Gastrocnemius medialis (tissue), 4 donors: ENCODE results near the gene GASK1A. TPM values are rescaled to one million over a fixed set of nuclear protein-coding genes. Genes with fewer than 3 reads are reported as not detected.

Experiments used
- ATAC-seq, 2 donors: fragments of 150-250 bp; one replicate each; pipeline ENCODE4 v1.9.1; 2016
- DNase-seq, 2 donors: peaks; one replicate each; pipeline ENCODE4 v3.0.0-alpha.2; 2019
- H3K27ac ChIP-seq, 4 donors: fragments of 200-600 bp; sonication (generic); 1 replicate in 1 of 4; 2 replicates in 3 of 4; pipeline ENCODE4 v1.5.1; 2016 to 2018; ENCODE audit warnings: mild to moderate bottlenecking in 2 of 4, moderate library complexity in 1 of 4
- H3K27me3 ChIP-seq, 3 donors: fragments of 200-600 bp; sonication (generic) in 2 of 3; 1 replicate in 1 of 3; 2 replicates in 2 of 3; pipeline versions ENCODE4 v1.5.1 to v1.6.0; 2016 to 2019; ENCODE audit warnings: mild to moderate bottlenecking in 1 of 3, moderate library complexity in 1 of 3
- H3K36me3 ChIP-seq, 2 donors: fragments of 200-600 bp; sonication (generic) in 1 of 2; one replicate each; pipeline ENCODE4 v1.5.1; 2017 to 2018
- H3K4me1 ChIP-seq, 2 donors: fragments of 200-600 bp; sonication (generic) in 1 of 2; one replicate each; pipeline ENCODE4 v1.5.1; 2016 to 2017; ENCODE audit warnings: mild to moderate bottlenecking in 2 of 2
- H3K4me3 ChIP-seq, 4 donors: fragments of 200-600 bp; sonication (generic) in 3 of 4; 1 replicate in 1 of 4; 2 replicates in 3 of 4; pipeline ENCODE4 v1.5.1; 2016 to 2019; ENCODE audit warnings: mild to moderate bottlenecking in 2 of 4
- H3K9me3 ChIP-seq, 3 donors: fragments of 200-600 bp; sonication (generic) in 2 of 3; 1 replicate in 1 of 3; 2 replicates in 2 of 3; pipeline ENCODE4 v1.5.1; 2016 to 2019
- POLR2A ChIP-seq, 2 donors: fragments of 450-650 bp; IDR thresholded peaks; one replicate each; pipeline ENCODE4 v1.6.1; 2017; ENCODE audit warnings: antibody characterized with exemption in 2 of 2, mild to moderate bottlenecking in 2 of 2, moderate library complexity in 2 of 2
- in situ Hi-C, 4 donors: fragments of 200-750 bp; cut with MboI; loops; one replicate each; pipeline versions ENCODE4 v1.15.0 to v1.8.0; 2017; ENCODE audit warnings: low sequenced_read_pairs in 4 of 4
- intact Hi-C: fragments of 100-400 bp; cut with DNase I; formaldehyde crosslinking; loops from one replicate; pipeline ENCODE4 v1.15.1; 2023; ENCODE audit warnings: low total_unique reads
- total RNA-seq, 4 donors: library from RNA; depleted of rRNA; stranded (reverse); fragments of >200 nt; gene quantifications; one replicate each; pipeline versions ENCODE4 v1.1.0 to v1.2.3, GENCODE V29; 2016
- TF ChIP-seq, protein P1 (sequence below), 5 experiments: fragments of 450-650 bp in 3 of 5; fragments of 200-600 bp in 2 of 5; sonication (generic) in 2 of 5; IDR thresholded peaks in 4 of 5; conservative IDR thresholded peaks in 1 of 5; 1 replicate in 4 of 5; 2 replicates in 1 of 5; pipeline ENCODE4 v1.5.1; 2016 to 2019; ENCODE audit warnings: antibody characterized with exemption in 5 of 5, mild to moderate bottlenecking in 3 of 5, moderate library complexity in 3 of 5

Gene GASK1A
- 1 to 10 TPM in 2 of 4 donors, under 1 TPM in 2; 0.52 to 6.8 (median 0.87) TPM for total RNA-seq

DNA sequence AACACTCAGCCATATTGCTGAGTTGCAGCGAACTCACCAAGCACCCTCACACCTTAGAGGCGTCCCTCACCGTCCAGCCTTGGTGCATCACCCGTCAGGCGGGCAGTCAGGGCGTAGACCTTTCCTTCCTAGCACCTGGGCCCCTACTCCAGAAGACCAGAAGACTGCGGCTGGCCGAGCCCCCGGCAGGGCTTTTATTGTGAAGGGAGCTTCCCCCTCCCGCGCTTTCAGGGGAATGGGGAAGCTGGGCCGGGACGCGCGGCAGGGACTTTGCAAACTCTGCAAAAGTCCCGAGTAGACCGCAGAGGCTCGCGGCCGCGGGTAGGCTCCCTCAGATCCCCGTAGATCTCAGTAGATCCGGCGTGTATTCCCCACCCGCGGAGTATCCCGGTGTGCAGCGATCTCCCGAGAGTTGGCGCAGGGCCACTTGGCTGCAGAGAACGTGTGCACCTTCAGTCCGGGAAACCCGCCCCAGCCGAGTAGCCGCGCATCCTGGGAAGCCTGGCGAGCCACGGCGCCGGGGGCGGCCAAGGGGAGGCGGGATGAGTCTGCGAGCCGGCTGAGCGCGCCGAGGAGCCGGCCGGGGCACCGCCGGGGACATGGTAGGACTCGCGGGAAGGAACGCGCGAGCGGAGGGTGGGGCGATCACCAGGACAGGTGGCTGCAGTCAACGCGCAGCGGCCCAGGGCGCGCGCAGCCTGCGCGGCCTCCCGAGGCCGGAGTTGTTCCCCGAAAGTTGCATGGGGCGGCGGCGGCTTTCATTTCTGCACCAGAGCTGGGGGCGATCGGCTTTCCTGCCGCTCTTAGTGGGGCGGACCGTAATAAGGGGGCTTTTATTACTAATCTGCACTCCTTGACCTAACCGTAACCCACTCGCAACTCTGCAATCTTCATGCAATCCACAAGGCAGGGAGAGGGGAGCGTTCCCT lies at the start of gene GASK1A:
TSS of gene GASK1A (plus strand) at position 268 of the 929 bp plus-strand sequence. CDS start at position 600, 332 bp downstream.
- Histone ChIP-seq H3K9me3 (no peaks in the 10 kb centered on the region), H3K4me3 (peak within 1 kb of the TSS; percentile 63 to 79 (median 67)), H3K27ac (peak within 1 kb of the TSS in 1 of 4 donors; percentile 40), H3K27me3 (peaks cover 0 to 5% (median 5%) of the 10 kb centered on the region in 3 donors), H3K36me3 (no peaks in the 10 kb centered on the region), H3K4me1 (peaks cover 5 to 15% of the 10 kb centered on the region in 2 donors)
- DNase-seq (peak; percentile 25 to 27), ATAC-seq (peak; percentile 59 to 70)
- intact Hi-C loops: no loop called here
- no peak for TF ChIP-seq POLR2A (IDR thresholded peaks at IDR 0.05)
- TF ChIP-seq, protein P1, sequence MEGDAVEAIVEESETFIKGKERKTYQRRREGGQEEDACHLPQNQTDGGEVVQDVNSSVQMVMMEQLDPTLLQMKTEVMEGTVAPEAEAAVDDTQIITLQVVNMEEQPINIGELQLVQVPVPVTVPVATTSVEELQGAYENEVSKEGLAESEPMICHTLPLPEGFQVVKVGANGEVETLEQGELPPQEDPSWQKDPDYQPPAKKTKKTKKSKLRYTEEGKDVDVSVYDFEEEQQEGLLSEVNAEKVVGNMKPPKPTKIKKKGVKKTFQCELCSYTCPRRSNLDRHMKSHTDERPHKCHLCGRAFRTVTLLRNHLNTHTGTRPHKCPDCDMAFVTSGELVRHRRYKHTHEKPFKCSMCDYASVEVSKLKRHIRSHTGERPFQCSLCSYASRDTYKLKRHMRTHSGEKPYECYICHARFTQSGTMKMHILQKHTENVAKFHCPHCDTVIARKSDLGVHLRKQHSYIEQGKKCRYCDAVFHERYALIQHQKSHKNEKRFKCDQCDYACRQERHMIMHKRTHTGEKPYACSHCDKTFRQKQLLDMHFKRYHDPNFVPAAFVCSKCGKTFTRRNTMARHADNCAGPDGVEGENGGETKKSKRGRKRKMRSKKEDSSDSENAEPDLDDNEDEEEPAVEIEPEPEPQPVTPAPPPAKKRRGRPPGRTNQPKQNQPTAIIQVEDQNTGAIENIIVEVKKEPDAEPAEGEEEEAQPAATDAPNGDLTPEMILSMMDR (IDR thresholded peaks at IDR 0.05 in 4 of 5, conservative IDR thresholded peaks at IDR 0.05 in 1 of 5): no peak
- in situ Hi-C loops: no loop called here

DNA sequence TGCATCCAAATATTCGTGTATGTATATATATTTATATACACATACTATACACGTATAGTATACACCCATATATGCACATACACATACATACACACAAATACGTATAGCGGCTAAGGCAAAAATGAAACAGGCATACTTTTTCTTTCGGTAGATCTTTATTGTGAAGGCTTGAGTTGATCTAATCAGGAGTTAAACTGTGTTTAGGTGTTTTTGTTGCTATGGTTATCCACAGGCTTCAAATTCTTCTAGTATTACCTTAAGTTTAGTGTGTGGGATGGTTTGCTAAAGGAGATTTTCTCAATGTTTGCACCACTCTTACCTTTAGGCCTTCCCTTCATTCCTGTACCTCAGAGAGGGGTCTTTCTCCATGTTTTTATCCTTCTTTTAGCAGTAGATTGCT lies 45.0 kb upstream of the GASK1A start:
- H3K4me1 ChIP-seq: no peaks in the 10 kb centered on the region
- H3K36me3 ChIP-seq: no peaks in the 10 kb centered on the region
- in situ Hi-C loops (no loop called here), intact Hi-C loops (no loop called here)
- no peak overlapping the region for H3K4me3 ChIP-seq
- TF ChIP-seq POLR2A (IDR thresholded peaks at IDR 0.05): no peak
- TF ChIP-seq, protein P1 (IDR thresholded peaks at IDR 0.05 in 4 of 5, conservative IDR thresholded peaks at IDR 0.05 in 1 of 5): no peak
- H3K9me3 ChIP-seq: no peaks in the 10 kb centered on the region
- ATAC-seq (no peak), DNase-seq (no peak)
- H3K27ac ChIP-seq: no peak overlapping the region
- H3K27me3 ChIP-seq: no peaks in the 10 kb centered on the region

DNA sequence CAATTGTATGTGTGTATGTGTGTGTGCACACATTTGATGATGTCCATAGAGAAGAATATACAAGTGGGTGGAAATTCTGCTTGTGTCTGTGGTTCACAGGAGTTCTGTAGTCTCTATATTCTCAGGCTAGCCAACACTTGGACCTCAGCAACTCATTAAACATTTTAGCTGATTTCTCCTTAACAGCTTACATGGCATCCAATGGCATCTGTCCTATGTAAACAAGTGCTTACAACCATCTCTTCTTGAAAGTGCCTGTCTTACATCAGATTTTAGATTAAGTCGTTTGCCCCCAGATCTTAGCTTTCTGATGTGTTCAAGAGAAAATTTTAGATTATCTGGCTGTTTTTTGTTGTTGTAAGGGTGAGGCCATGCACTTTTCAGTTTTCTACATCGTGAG lies 44.2 kb upstream of the GASK1A start:
- intact Hi-C loops: no loop called here
- no peaks in the 10 kb centered on the region for H3K27me3 ChIP-seq
- H3K4me1 ChIP-seq: no peaks in the 10 kb centered on the region
- ATAC-seq (no peak), DNase-seq (no peak)
- in situ Hi-C loops: no loop called here
- no peak overlapping the region for H3K4me3 ChIP-seq
- no peak overlapping the region for H3K27ac ChIP-seq
- no peaks in the 10 kb centered on the region for H3K9me3 ChIP-seq
- no peak for TF ChIP-seq POLR2A (IDR thresholded peaks at IDR 0.05)
- TF ChIP-seq, protein P1 (IDR thresholded peaks at IDR 0.05 in 4 of 5, conservative IDR thresholded peaks at IDR 0.05 in 1 of 5): no peak
- no peaks in the 10 kb centered on the region for H3K36me3 ChIP-seq

DNA sequence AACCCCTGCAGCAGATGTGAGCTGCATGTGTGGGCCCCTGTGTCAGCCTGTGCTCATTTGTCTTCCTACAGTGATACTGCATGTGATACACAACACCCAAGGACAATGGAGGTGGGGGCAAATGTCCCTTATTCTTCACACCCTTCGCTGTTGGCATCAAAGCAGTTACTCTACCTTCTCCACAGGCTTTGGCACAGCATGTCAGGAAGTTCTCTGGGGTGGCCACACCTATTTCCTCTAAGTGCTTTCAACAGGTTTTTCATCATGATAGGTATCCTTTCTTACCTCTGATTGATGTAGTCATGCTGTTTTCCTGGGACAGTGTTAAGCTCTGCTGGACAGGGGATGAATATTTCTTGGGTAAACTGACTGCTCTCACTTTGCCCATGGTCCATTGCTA lies 43.6 kb upstream of the GASK1A start:
- H3K27me3 ChIP-seq: no peaks in the 10 kb centered on the region
- no peaks in the 10 kb centered on the region for H3K9me3 ChIP-seq
- intact Hi-C loops: no loop called here
- H3K4me1 ChIP-seq: no peaks in the 10 kb centered on the region
- H3K4me3 ChIP-seq: no peak overlapping the region
- H3K36me3 ChIP-seq: no peaks in the 10 kb centered on the region
- TF ChIP-seq POLR2A (IDR thresholded peaks at IDR 0.05): no peak
- TF ChIP-seq, protein P1 (IDR thresholded peaks at IDR 0.05 in 4 of 5, conservative IDR thresholded peaks at IDR 0.05 in 1 of 5): no peak
- ATAC-seq: no peak
- in situ Hi-C loops: no loop called here
- no peak overlapping the region for H3K27ac ChIP-seq
- DNase-seq: no peak
